Esophagus muscularis mucosa (tissue), 3 donors: ENCODE measurements around the gene TBC1D32.
"Not testable (repeated sequence)": the region's sequence is repeated elsewhere in the genome, so short reads cannot be mapped to it uniquely, and the experiment has no call there.

Experiments used
- CTCF ChIP-seq, 3 experiments: fragments of 200-600 bp in 2 of 3; fragments of 450-650 bp in 1 of 3; sonication (generic) in 2 of 3; IDR thresholded peaks; one replicate each; pipeline ENCODE4 v1.5.1; 2017 to 2019; ENCODE audit warnings: antibody characterized with exemption in 3 of 3, mild to moderate bottlenecking in 2 of 3, moderate library complexity in 1 of 3
- POLR2A ChIP-seq: fragments of 450-650 bp; IDR thresholded peaks from one replicate; pipeline ENCODE4 v1.6.1; 2017; ENCODE audit warnings: antibody characterized with exemption, moderate library complexity, mild to moderate bottlenecking, low read depth
- POLR2AphosphoS5 ChIP-seq, 2 donors: sonication (generic); formaldehyde crosslinking; IDR thresholded peaks; one replicate each; pipeline ENCODE4 v1.6.1; 2017; ENCODE audit warnings: antibody characterized with exemption in 2 of 2

GRCh38 chr6:121043706-121044105 is 290.6 kb downstream of the TBC1D32 start:
- TF ChIP-seq CTCF (IDR thresholded peaks at IDR 0.05); POLR2A; POLR2AphosphoS5 (IDR thresholded peaks at IDR 0.05): not testable (repeated sequence)
